HEK293T (cell line): ENCODE data around the gene MEPCE.

Experiments used
- ARNT ChIP-seq: fragments of 450-650 bp; IDR thresholded peaks from 2 replicates; pipeline ENCODE4 v1.6.1; 2017; ENCODE audit warnings: mild to moderate bottlenecking
- BHLHE40 ChIP-seq: fragments of 450-650 bp; IDR thresholded peaks from 2 replicates; pipeline ENCODE4 v1.6.1; 2016; ENCODE audit warnings: mild to moderate bottlenecking, moderate library complexity, borderline replicate concordance
- CTBP1 ChIP-seq: fragments of 450-650 bp; IDR thresholded peaks from 2 replicates; pipeline ENCODE4 v1.6.1; 2016; ENCODE audit warnings: borderline replicate concordance
- ELF4 ChIP-seq: fragments of 450-650 bp; IDR thresholded peaks from 2 replicates; pipeline ENCODE4 v1.6.1; 2017; ENCODE audit warnings: antibody characterized with exemption
- FOXA1 ChIP-seq: fragments of 450-650 bp; IDR thresholded peaks from 2 replicates; pipeline ENCODE4 v1.6.1; 2016; ENCODE audit warnings: mild to moderate bottlenecking
- L3MBTL2 ChIP-seq: fragments of 450-650 bp; conservative IDR thresholded peaks from 2 replicates; pipeline ENCODE4 v1.6.1; 2016; ENCODE audit warnings: mild to moderate bottlenecking
- SP1 ChIP-seq: fragments of 450-650 bp; IDR thresholded peaks from 2 replicates; pipeline ENCODE4 v1.6.1; 2017
- SUZ12 ChIP-seq: fragments of 450-650 bp; IDR thresholded peaks from 2 replicates; pipeline ENCODE4 v1.6.1; 2016; ENCODE audit warnings: mild to moderate bottlenecking
- TARDBP ChIP-seq: fragments of 450-650 bp; IDR thresholded peaks from 2 replicates; pipeline ENCODE4 v1.6.1; 2016
- ZNF384 ChIP-seq: fragments of 450-650 bp; IDR thresholded peaks from 2 replicates; pipeline ENCODE4 v1.6.1; 2016

DNA sequence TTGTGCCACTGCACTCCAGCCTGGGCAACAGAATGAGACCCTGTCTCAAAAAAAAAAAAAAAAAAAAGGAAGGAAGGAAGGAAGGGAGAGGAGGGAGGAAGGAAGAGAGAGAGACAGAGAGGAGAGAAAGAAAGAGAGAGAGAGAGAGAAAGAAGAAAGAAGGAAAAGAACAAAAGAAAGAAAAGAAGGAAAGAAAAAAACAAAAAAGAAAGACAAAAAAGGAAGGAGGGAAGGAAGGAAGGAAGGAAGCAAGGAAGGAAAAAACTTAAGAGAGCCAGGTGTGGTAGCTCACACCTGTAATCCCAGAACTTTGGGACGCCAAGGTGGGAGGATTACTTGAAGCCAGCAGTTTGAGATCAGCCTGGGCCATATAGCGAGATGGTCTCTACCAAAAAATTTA, 35.2 kb downstream of the MEPCE start:
- TF ChIP-seq SUZ12 (no peak), FOXA1 (no peak), BHLHE40 (no peak), ARNT (no peak), SP1 (no peak), ELF4 (no peak), TARDBP (no peak), L3MBTL2 (no peak), CTBP1 (no peak), ZNF384 (no peak)
